Tibial artery (tissue), 4 donors: ENCODE results near the gene TMED3.

Experiments used
- DNase-seq, 2 donors: peaks; one replicate each; pipeline ENCODE4 v3.0.0-alpha.2; 2019
- H3K27ac ChIP-seq, 2 donors: fragments of 200-600 bp; sonication (generic) in 1 of 2; 1 replicate in 1 of 2; 2 replicates in 1 of 2; pipeline ENCODE4 v1.5.1; 2018 to 2019; ENCODE audit warnings: mild to moderate bottlenecking in 1 of 2
- H3K27me3 ChIP-seq, 2 donors: fragments of 200-600 bp; sonication (generic) in 1 of 2; one replicate each; pipeline versions ENCODE4 v1.5.1 to v1.6.0; 2016 to 2019
- H3K36me3 ChIP-seq, 3 donors: fragments of 200-600 bp; sonication (generic) in 2 of 3; one replicate each; pipeline ENCODE4 v1.5.1; 2016 to 2019; ENCODE audit warnings: mild to moderate bottlenecking in 2 of 3
- H3K4me1 ChIP-seq, 4 donors: fragments of 200-600 bp; sonication (generic) in 2 of 4; 1 replicate in 3 of 4; 2 replicates in 1 of 4; pipeline ENCODE4 v1.5.1; 2016 to 2019
- H3K4me3 ChIP-seq, 2 donors: fragments of 200-600 bp; sonication (generic) in 1 of 2; 1 replicate in 1 of 2; 2 replicates in 1 of 2; pipeline ENCODE4 v1.5.1; 2018 to 2019; ENCODE audit warnings: mild to moderate bottlenecking in 2 of 2
- H3K9me3 ChIP-seq, 3 donors: fragments of 200-600 bp; sonication (generic) in 1 of 3; one replicate each; pipeline ENCODE4 v1.5.1; 2016 to 2019
- intact Hi-C: fragments of 100-400 bp; cut with DNase I; formaldehyde crosslinking; loops from one replicate; pipeline ENCODE4 v1.15.0; 2023; ENCODE audit warnings: low total_unique reads
- TF ChIP-seq, protein P1 (sequence below), 2 experiments: fragments of 200-600 bp in 1 of 2; fragments of 450-650 bp in 1 of 2; IDR thresholded peaks; one replicate each; pipeline ENCODE4 v1.5.1; 2017 to 2019; ENCODE audit warnings: antibody characterized with exemption in 2 of 2, mild to moderate bottlenecking in 1 of 2, moderate library complexity in 1 of 2

TMED3 gene

DNA sequence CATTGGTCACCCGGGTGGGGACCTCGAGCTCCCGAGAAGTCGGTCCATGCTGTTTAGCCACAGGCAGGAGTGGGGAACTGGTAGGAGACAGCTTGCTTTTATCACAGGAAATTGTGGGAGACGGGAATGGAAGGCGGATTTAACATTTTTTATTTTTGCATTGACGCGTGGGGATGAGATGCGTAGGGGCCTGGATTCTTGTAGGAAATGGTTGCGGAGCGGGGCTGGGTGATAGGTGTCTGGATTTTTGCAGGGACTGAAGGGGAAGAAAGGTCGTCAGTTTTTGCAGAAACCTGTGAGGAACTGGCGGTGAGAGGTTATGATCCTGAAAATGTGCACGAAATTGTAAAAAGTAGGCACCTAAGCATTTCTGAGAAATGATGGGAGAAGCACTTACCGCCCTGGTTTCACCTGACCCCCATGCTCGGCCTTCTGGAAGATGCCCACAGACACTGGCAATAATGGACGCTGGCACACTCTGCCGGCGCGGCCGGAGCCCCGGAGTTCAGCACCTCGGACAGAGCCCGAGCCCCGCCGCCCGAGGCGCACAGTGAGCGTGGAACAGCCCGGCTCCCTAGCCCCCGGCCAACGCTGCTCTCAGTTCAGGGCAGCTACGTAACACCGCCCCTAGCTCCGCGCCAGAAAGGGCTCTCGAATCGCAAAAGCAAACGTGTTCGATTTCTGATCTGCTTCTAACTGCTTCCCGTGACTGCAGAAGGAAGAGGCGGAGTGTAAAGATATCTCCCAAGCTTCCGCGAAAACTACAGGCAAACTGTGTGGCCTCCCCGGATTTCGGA is 27.5 kb upstream of the TMED3 start:
- TF ChIP-seq, protein P1, sequence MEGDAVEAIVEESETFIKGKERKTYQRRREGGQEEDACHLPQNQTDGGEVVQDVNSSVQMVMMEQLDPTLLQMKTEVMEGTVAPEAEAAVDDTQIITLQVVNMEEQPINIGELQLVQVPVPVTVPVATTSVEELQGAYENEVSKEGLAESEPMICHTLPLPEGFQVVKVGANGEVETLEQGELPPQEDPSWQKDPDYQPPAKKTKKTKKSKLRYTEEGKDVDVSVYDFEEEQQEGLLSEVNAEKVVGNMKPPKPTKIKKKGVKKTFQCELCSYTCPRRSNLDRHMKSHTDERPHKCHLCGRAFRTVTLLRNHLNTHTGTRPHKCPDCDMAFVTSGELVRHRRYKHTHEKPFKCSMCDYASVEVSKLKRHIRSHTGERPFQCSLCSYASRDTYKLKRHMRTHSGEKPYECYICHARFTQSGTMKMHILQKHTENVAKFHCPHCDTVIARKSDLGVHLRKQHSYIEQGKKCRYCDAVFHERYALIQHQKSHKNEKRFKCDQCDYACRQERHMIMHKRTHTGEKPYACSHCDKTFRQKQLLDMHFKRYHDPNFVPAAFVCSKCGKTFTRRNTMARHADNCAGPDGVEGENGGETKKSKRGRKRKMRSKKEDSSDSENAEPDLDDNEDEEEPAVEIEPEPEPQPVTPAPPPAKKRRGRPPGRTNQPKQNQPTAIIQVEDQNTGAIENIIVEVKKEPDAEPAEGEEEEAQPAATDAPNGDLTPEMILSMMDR (IDR thresholded peaks at IDR 0.05): no peak
- DNase-seq: no peak

DNA sequence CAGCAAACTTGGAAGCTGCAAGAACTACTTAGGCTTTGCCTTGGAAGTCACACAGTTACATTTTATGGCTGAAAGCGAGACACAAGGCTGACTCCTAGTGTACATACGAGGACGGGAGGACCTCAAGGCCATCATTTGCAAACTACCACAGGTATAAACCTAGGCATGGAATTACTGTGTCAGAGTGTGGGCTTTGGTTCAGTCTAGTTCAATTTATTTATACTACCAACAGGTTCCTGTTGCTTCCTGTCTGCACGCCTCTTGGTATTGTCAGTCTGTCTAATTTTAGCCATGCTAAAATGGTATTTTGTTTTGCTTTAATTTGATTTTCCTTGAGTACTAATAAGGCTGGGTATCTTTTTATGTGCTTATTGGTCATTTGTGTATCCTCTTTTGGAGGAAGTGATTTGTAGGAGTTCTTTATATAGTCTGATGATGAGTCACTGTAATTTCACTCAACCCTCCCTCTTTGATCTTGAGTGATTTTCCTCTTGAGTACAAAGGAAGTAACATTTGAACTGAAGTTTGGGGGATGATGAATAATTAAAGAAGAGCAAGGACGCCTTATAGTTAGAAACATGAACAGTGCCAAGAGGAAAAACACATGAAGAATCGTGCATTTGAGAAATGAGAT is 20.2 kb upstream of the TMED3 start:
- no peaks in the 10 kb centered on the region for H3K36me3 ChIP-seq
- H3K4me3 ChIP-seq: no peak overlapping the region
- no peaks in the 10 kb centered on the region for H3K9me3 ChIP-seq
- H3K4me1 ChIP-seq: no peaks in the 10 kb centered on the region
- no peak for DNase-seq
- H3K27ac ChIP-seq: no peak overlapping the region
- no peaks in the 10 kb centered on the region for H3K27me3 ChIP-seq
- intact Hi-C loops: no loop called here
- TF ChIP-seq, protein P1 (IDR thresholded peaks at IDR 0.05): no peak

More for the DNA sequence above, 27.5 kb upstream of the TMED3 start:
- H3K4me1 ChIP-seq: peaks cover 0 to 9% (median 0%) of the 10 kb centered on the region in 4 donors
- H3K4me3 ChIP-seq: no peak overlapping the region
- H3K27me3 ChIP-seq: peaks cover 0 to 33% of the 10 kb centered on the region in 2 donors
- H3K9me3 ChIP-seq: peaks cover 0 to 10% (median 0%) of the 10 kb centered on the region in 3 donors
- intact Hi-C loops: no loop called here
- H3K36me3 ChIP-seq: no peaks in the 10 kb centered on the region
- H3K27ac ChIP-seq: no peak overlapping the region

DNA sequence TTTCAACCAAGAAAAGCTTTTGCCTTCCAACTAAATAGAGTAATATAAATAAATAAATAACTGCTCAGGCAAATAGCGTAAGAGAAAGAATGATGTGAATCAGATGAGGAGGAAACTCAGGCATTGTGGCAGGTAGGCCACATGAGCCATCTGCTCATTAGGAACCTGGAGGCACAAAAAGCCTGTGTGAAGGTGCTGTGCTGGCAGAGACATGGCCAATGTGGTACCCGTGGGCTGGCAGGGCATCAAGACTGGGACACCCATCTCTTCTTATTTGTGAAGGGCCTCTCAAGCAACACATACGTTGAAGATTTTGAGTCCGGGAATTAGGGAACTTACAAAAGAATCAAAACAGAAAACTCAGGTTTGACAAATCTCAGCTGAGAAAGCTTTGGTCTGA is 18.9 kb upstream of the TMED3 start:
- TF ChIP-seq, protein P1 (IDR thresholded peaks at IDR 0.05): no peak
- H3K9me3 ChIP-seq: no peaks in the 10 kb centered on the region
- intact Hi-C loops: no loop called here
- no peak overlapping the region for H3K4me3 ChIP-seq
- no peaks in the 10 kb centered on the region for H3K27me3 ChIP-seq
- H3K36me3 ChIP-seq: no peaks in the 10 kb centered on the region
- no peak overlapping the region for H3K27ac ChIP-seq
- no peak for DNase-seq
- no peaks in the 10 kb centered on the region for H3K4me1 ChIP-seq

DNA sequence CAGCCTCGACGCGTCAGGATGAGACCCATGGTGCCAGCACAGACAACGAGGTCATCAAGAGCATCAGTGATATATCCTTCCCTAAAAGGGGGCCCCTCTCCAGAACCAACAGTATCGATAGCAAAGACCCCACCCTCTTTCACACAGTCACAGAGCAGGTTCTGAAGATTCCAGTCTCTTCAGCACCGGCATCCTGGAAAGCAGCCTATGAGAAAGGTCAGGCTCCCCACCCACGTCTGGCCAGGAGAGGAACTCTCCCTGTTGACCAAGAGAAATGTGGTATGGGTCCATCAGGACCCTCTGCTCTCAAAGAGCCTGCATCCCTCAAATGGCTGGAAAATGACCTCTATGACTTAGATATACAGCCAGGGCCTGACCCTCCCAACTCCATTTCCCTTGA is 16.8 kb upstream of the TMED3 start:
- DNase-seq: no peak
- TF ChIP-seq, protein P1 (IDR thresholded peaks at IDR 0.05): no peak
- intact Hi-C loops: no loop called here
- no peaks in the 10 kb centered on the region for H3K9me3 ChIP-seq
- H3K27me3 ChIP-seq: no peaks in the 10 kb centered on the region
- no peaks in the 10 kb centered on the region for H3K4me1 ChIP-seq
- H3K27ac ChIP-seq: no peak overlapping the region
- H3K4me3 ChIP-seq: no peak overlapping the region
- no peaks in the 10 kb centered on the region for H3K36me3 ChIP-seq

DNA sequence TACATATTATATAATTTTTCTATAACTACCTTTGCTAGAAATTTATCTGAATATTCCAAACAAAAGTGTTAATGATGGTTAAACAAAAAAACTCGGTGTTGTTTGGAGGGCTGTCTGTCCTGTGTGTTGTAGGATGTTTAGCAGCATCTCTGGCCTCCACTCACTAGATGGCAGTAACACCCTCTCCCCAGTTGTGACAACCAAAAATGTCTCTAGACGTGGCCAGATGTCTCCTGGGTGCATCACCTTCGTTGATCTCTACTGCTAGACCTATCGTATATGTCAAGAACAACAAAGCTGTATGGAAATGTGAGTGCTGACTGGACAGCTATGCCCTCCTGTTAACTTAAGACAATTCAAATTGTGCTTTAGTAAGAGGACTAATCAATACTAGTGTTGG is 14.3 kb upstream of the TMED3 start:
- no peak for DNase-seq
- TF ChIP-seq, protein P1 (IDR thresholded peaks at IDR 0.05): no peak
- Histone ChIP-seq H3K4me3 (no peak overlapping the region), H3K27ac (no peak overlapping the region), H3K36me3 (no peaks in the 10 kb centered on the region), H3K4me1 (no peaks in the 10 kb centered on the region), H3K27me3 (no peaks in the 10 kb centered on the region), H3K9me3 (no peaks in the 10 kb centered on the region)
- intact Hi-C loops: no loop called here
